Thyroid gland (tissue), 4 donors: ENCODE results near the gene CUTC. TPM values are rescaled to one million over a fixed set of nuclear protein-coding genes. Genes with fewer than 3 reads are reported as not detected.

ENCODE experiments used
- DNase-seq, 2 donors: peaks; one replicate each; pipeline ENCODE4 v3.0.0-alpha.2; 2019
- H3K27ac ChIP-seq, 3 donors: fragments of 200-600 bp; sonication (generic); 1 replicate in 2 of 3; 2 replicates in 1 of 3; pipeline ENCODE4 v1.5.1; 2016 to 2019; ENCODE audit warnings: mild to moderate bottlenecking in 1 of 3, moderate library complexity in 1 of 3
- H3K27me3 ChIP-seq: fragments of 200-600 bp; sonication (generic); one replicate; pipeline ENCODE4 v1.5.1; 2019
- H3K36me3 ChIP-seq, 2 donors: fragments of 200-600 bp; sonication (generic); one replicate each; pipeline ENCODE4 v1.5.1; 2016 to 2019
- H3K4me1 ChIP-seq, 2 donors: fragments of 200-600 bp; sonication (generic); one replicate each; pipeline ENCODE4 v1.5.1; 2017 to 2019
- H3K4me3 ChIP-seq, 3 donors: fragments of 200-600 bp; sonication (generic); replicated peaks in 1 of 3; 1 replicate in 2 of 3; 2 replicates in 1 of 3; pipeline ENCODE4 v1.5.1; 2016; ENCODE audit warnings: mild to moderate bottlenecking in 1 of 3
- H3K9me3 ChIP-seq: fragments of 200-600 bp; sonication (generic); one replicate; pipeline ENCODE4 v1.5.1; 2017
- POLR2A ChIP-seq, 2 donors: fragments of 450-650 bp; IDR thresholded peaks; one replicate each; pipeline ENCODE4 v1.6.1; 2017; ENCODE audit warnings: antibody characterized with exemption in 2 of 2, mild to moderate bottlenecking in 2 of 2, moderate library complexity in 1 of 2
- WGBS, 2 donors: methylation state at CpG; one replicate each; pipeline ENCODE4 v1.1.5; 2017; 5-methylcytosine and 5-hydroxymethylcytosine counted together
- intact Hi-C: fragments of 100-400 bp; cut with DNase I; formaldehyde crosslinking; loops from one replicate; pipeline ENCODE4 v1.15.1; 2023
- total RNA-seq, 4 donors: library from RNA; depleted of rRNA; stranded (reverse); fragments of >200 nt; gene quantifications; one replicate each; pipeline ENCODE4 v1.2.3, GENCODE V29; 2016
- TF ChIP-seq, protein P1 (sequence below), 6 experiments: fragments of 200-600 bp in 3 of 6; fragments of 450-650 bp in 3 of 6; sonication (generic) in 3 of 6; IDR thresholded peaks; one replicate each; pipeline ENCODE4 v1.5.1; 2016 to 2019; ENCODE audit warnings: antibody characterized with exemption in 6 of 6, mild to moderate bottlenecking in 2 of 6, inconsistent platforms in 1 of 6, moderate library complexity in 1 of 6

Gene CUTC
- total RNA-seq, 4 donors from 2014 or later = 18.6 to 25.7 (median 20.7) TPM

DNA sequence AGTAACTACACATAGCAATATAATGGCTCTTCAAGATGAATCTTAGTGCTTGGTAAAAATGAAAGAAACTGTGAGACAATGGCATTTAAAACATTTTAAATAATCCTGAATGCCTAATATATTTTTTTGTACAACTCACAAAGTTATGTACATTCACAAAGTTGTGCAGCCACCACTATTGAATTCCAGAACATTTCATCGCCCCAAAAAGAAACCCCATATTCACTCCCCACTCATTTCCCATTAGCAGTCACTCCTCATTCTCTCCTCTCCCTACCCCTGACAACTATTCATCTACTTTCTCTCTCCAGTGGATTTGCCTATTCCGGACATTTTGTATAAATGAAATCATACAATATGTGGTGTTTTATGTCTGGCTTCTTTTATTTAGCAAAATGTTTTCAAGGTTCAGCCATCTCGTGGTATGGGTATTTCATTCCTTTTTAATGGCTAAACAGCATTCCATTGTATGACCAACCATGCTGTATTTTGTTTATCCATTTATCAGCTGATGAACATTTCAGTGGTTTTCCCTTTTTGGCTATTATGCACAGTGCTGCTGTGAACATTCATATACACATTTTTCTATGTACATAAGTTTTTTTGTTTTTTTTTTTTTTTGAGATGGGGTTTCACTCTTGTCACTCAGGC is 38.0 kb upstream of the CUTC start:
- H3K27ac ChIP-seq = no peak overlapping the region
- 94% methylated on average over 3 of the region's 3 CpGs for WGBS, 2 donors
- no peak for DNase-seq

DNA sequence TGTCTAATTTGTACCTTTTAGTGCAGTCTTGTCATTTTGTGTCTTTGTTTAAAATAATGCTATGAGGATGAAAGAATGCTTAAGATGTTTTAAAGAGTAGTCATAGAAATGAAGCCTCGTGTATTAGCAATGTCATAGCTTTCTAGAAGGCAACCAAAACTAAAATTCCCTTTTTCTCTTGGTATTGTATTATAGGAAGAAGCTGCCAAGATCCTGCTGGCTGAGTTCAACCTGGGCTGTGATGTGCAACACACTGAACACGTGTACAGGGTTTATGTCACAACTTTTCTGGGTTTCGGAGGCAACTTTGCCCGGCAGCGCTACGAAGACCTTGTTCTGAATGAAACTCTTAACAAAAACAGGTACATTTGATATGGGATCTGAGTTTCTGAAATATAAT is 36.3 kb upstream of the CUTC start:
- peaks cover 27 to 30% of the 10 kb centered on the region in 2 donors for H3K36me3 ChIP-seq

More for the DNA sequence above, 38.0 kb upstream of the CUTC start:
- no peak for TF ChIP-seq POLR2A (IDR thresholded peaks at IDR 0.05)
- TF ChIP-seq, protein P1, sequence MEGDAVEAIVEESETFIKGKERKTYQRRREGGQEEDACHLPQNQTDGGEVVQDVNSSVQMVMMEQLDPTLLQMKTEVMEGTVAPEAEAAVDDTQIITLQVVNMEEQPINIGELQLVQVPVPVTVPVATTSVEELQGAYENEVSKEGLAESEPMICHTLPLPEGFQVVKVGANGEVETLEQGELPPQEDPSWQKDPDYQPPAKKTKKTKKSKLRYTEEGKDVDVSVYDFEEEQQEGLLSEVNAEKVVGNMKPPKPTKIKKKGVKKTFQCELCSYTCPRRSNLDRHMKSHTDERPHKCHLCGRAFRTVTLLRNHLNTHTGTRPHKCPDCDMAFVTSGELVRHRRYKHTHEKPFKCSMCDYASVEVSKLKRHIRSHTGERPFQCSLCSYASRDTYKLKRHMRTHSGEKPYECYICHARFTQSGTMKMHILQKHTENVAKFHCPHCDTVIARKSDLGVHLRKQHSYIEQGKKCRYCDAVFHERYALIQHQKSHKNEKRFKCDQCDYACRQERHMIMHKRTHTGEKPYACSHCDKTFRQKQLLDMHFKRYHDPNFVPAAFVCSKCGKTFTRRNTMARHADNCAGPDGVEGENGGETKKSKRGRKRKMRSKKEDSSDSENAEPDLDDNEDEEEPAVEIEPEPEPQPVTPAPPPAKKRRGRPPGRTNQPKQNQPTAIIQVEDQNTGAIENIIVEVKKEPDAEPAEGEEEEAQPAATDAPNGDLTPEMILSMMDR (IDR thresholded peaks at IDR 0.05) = no peak
- Histone ChIP-seq H3K4me3 (no peak overlapping the region), H3K36me3 (peaks cover 27 to 30% of the 10 kb centered on the region in 2 donors), H3K4me1 (no peaks in the 10 kb centered on the region), H3K9me3 (no peaks in the 10 kb centered on the region), H3K27me3 (no peaks in the 10 kb centered on the region)
- intact Hi-C loops = no loop called here

DNA sequence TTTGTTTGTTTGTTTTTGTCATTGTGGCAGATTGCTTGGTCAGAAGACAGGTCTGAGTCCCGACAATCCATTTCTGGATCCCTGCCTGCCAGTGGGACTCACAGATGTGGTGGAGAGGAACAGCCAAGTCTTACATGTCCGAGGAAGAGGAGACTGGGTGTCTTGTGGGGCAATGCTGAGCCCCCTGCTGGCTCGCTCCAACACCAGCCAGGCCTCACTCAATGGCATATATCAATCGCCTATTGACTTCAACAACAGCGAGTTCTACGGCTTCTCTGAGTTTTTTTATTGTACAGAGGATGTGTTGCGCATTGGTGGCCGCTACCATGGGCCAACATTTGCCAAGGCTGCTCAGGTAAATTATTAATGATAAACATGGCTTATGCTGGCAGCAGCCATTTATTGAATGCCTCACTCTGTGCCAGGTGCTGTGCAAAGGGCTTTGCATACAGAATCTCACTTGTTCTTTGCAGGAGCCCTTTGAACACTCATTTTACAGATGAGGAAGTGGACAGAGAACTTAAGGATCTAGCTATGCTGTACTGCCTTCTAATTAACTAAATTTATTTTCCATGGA is 33.4 kb upstream of the CUTC start:
- DNase-seq = no peak
- Histone ChIP-seq H3K4me1 (no peaks in the 10 kb centered on the region), H3K4me3 (no peak overlapping the region), H3K9me3 (no peaks in the 10 kb centered on the region), H3K27ac (no peak overlapping the region), H3K36me3 (peaks cover 35 to 39% of the 10 kb centered on the region in 2 donors), H3K27me3 (no peaks in the 10 kb centered on the region)
- intact Hi-C loops = no loop called here
- 88 to 94% methylated on average over 8 of the region's 8 CpGs for WGBS, 2 donors
- no peak for TF ChIP-seq POLR2A (IDR thresholded peaks at IDR 0.05)
- TF ChIP-seq, protein P1 (IDR thresholded peaks at IDR 0.05) = no peak

More for the DNA sequence above, 36.3 kb upstream of the CUTC start:
- intact Hi-C loops = no loop called here
- H3K4me3 ChIP-seq = no peak overlapping the region
- 94 to 96% methylated on average over 6 of the region's 6 CpGs for WGBS, 2 donors
- no peaks in the 10 kb centered on the region for H3K4me1 ChIP-seq
- no peaks in the 10 kb centered on the region for H3K27me3 ChIP-seq
- no peak overlapping the region for H3K27ac ChIP-seq
- no peaks in the 10 kb centered on the region for H3K9me3 ChIP-seq
- no peak for DNase-seq
- TF ChIP-seq, protein P1 (IDR thresholded peaks at IDR 0.05) = no peak

DNA sequence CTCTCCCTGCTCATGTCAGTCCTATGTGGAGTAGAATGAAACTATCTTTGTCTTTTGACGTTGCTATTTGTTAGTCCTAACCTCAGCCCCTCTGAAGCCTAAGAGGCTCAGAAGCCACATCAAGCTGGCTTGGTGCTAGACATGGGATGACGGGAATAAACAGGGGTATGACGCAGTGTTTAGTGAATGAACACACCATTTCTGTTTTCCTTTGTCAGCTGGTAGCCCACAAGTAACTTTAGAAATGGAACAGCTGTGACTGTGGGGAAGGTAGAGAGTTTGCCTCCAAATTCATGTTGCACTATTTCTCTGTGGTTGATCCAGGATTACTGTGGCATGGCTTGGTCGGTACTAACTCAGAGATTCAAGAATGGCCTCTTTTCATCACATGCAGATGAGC is 31.4 kb upstream of the CUTC start:
- H3K27ac ChIP-seq = no peak overlapping the region
- H3K27me3 ChIP-seq = no peaks in the 10 kb centered on the region
- no peaks in the 10 kb centered on the region for H3K9me3 ChIP-seq
- intact Hi-C loops = no loop called here
- WGBS, 2 donors = 95 to 99% methylated on average over 4 of the region's 4 CpGs
- no peak for TF ChIP-seq POLR2A (IDR thresholded peaks at IDR 0.05)
- TF ChIP-seq, protein P1 (IDR thresholded peaks at IDR 0.05) = no peak
- H3K36me3 ChIP-seq = peaks cover 35 to 47% of the 10 kb centered on the region in 2 donors
- DNase-seq = no peak
- no peak overlapping the region for H3K4me3 ChIP-seq
- H3K4me1 ChIP-seq = no peaks in the 10 kb centered on the region

DNA sequence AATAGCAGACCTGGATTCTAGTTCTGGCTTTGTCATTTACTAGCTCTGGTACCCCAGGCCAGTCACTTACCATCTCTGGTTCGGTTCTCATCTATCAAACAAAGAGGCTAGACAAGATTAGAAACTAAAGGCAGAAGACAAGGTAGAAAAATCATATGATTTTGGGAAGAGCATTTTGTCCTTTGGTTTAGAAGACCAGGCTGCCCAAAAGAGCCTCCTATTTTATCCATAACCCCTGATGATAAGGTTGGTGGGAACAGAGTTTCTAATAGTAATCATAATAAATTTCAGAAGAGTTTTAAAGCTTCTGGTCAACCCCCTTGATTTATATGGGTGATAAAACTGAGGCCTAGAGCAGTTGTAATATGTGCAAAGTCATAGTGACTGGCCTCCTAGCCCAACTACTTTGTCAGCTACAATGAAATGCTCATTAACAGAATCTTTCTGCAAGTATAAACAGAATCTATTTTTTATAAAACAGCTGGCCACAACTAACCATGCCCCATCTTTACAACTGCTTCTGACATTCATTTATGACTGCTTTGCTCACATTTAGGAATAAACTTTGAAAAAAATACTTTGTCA is 23.5 kb upstream of the CUTC start:
- H3K4me1 ChIP-seq = peaks cover 0 to 4% of the 10 kb centered on the region in 2 donors
- H3K4me3 ChIP-seq = no peak overlapping the region
- H3K9me3 ChIP-seq = no peaks in the 10 kb centered on the region
- no peak for DNase-seq
- WGBS, 2 donors = 93 to 95% methylated on average over 1 of the region's 1 CpG
- H3K36me3 ChIP-seq = peaks cover 0 to 14% of the 10 kb centered on the region in 2 donors
- no peaks in the 10 kb centered on the region for H3K27me3 ChIP-seq
- H3K27ac ChIP-seq = no peak overlapping the region
- TF ChIP-seq POLR2A (IDR thresholded peaks at IDR 0.05) = no peak
- TF ChIP-seq, protein P1 (IDR thresholded peaks at IDR 0.05) = no peak
- intact Hi-C loops = no loop called here
